HCT116 (cell line): ENCODE measurements around the gene HES2. TPM values are rescaled to one million over a fixed set of nuclear protein-coding genes. Genes with fewer than 3 reads are reported as not detected.
A peak's percentile ranks its signal among the peaks of the same experiment; 100 is the strongest.

ENCODE experiments used
- ATAC-seq: fragments of 200-7000 bp; cut with Tn5 transposase; 2 replicates; pipeline ENCODE4 v1.9.1; 2020; ENCODE audit warnings: mild to moderate bottlenecking, moderate library complexity
- BruUV-seq: library from RNA; stranded (reverse); fragments of 400-500 nt; replicated peaks from 2 replicates; lab custom pipeline; 2021; lab: Mats Ljungman, UMichigan
- CTCF ChIA-PET: fragments of 300-600 bp; sonication (Branson Sonifier 250); formaldehyde crosslinking; loops from one replicate; lab custom pipeline; 2021; ENCODE audit warnings: antibody characterized with exemption; lab: Charles Lee
- POLR2A ChIA-PET: fragments of 300-600, 350-600 bp; sonication (Branson Sonifier 250); formaldehyde crosslinking; loops from one replicate; lab custom pipeline; 2021; ENCODE audit warnings: antibody characterized with exemption; lab: Charles Lee
- RAD21 ChIA-PET, 2 experiments: fragments of 300-600 bp; sonication (Branson Sonifier 250); formaldehyde crosslinking; loops; one replicate each; lab custom pipeline; 2023; ENCODE audit warnings: low total read pairs in 2 of 2; ENCODE audit not compliant: uncharacterized antibody in 2 of 2, unreplicated experiment in 2 of 2, low non-redundant PET in 1 of 2; lab: Charles Lee
- DNase-seq: peaks from one replicate; pipeline ENCODE4 v3.0.0-alpha.2; 2010; ENCODE audit warnings: low read depth, low spot score
- H2AFZ ChIP-seq: fragments of 200-600 bp; shearing (Covaris generic), sonication (generic); 2 replicates; pipeline ENCODE4 v1.6.1; 2017; ENCODE audit warnings: low read depth, mixed run types, mixed read lengths, antibody characterized with exemption, low read length; ENCODE audit not compliant: poor library complexity, severe bottlenecking
- H3K27ac ChIP-seq: 2 replicates; pipeline ENCODE4 v1.5.1; 2012; ENCODE audit warnings: low read depth, low read length
- H3K27me3 ChIP-seq: fragments of 200-600 bp; sonication (generic); 2 replicates; pipeline ENCODE4 v1.6.1; 2016; ENCODE audit warnings: mixed run types, low read length, mixed read lengths; ENCODE audit not compliant: insufficient read depth
- H3K36me3 ChIP-seq, 2 experiments: fragments of 200-500 bp in 1 of 2; fragments of 200-600 bp in 1 of 2; sonication (Bioruptor generic) in 1 of 2; sonication (generic) in 1 of 2; 2 replicates each; pipeline versions ENCODE4 v1.5.1 to v1.6.1; 2014 to 2016; ENCODE audit warnings: low read length in 2 of 2, inconsistent platforms in 1 of 2, mixed read lengths in 1 of 2, mixed run types in 1 of 2; ENCODE audit not compliant: insufficient read depth in 2 of 2, control insufficient read depth in 1 of 2
- H3K4me1 ChIP-seq, 2 experiments: fragments of 200-600 bp in 1 of 2; sonication (generic) in 1 of 2; 2 replicates each; pipeline versions ENCODE4 v1.5.1 to v1.6.1; 2012 to 2017; ENCODE audit warnings: low read length in 2 of 2, inconsistent platforms in 1 of 2, mild to moderate bottlenecking in 1 of 2, mixed read lengths in 1 of 2, mixed run types in 1 of 2, moderate library complexity in 1 of 2; ENCODE audit not compliant: insufficient read depth in 2 of 2, control insufficient read depth in 1 of 2
- H3K4me2 ChIP-seq: fragments of 200-600 bp; sonication (generic); 2 replicates; pipeline ENCODE4 v1.6.1; 2017; ENCODE audit warnings: mixed run types, low read length, mixed read lengths
- H3K4me3 ChIP-seq, 2 experiments: fragments of 200-600 bp in 1 of 2; sonication (generic) in 1 of 2; replicated peaks in 1 of 2; 2 replicates each; pipeline ENCODE4 v1.5.1; 2011 to 2016; ENCODE audit warnings: low read length in 2 of 2, control low read depth in 1 of 2, low read depth in 1 of 2, mild to moderate bottlenecking in 1 of 2, mixed read lengths in 1 of 2, mixed run types in 1 of 2
- H3K79me2 ChIP-seq: fragments of 200-600 bp; sonication (generic); 2 replicates; pipeline ENCODE4 v1.6.1; 2017; ENCODE audit warnings: mild to moderate bottlenecking, mixed run types, low read length, moderate library complexity, mixed read lengths; ENCODE audit not compliant: insufficient read depth
- H3K9ac ChIP-seq: fragments of 200-600 bp; sonication (generic); 2 replicates; pipeline ENCODE4 v1.6.1; 2016; ENCODE audit warnings: low read length, mixed read lengths
- H3K9me2 ChIP-seq: fragments of 200-600 bp; sonication (generic), shearing (Covaris generic); 2 replicates; pipeline ENCODE4 v1.6.1; 2017; ENCODE audit warnings: mixed run types, mild to moderate bottlenecking, moderate library complexity; ENCODE audit not compliant: insufficient read depth
- H3K9me3 ChIP-seq, 2 experiments: fragments of 200-500 bp in 1 of 2; fragments of 200-600 bp in 1 of 2; sonication (Bioruptor generic) in 1 of 2; sonication (generic) in 1 of 2; 2 replicates each; pipeline ENCODE4 v1.6.1; 2014 to 2017; ENCODE audit warnings: low read length in 2 of 2, mixed read lengths in 2 of 2, inconsistent platforms in 1 of 2, low read depth in 1 of 2, mild to moderate bottlenecking in 1 of 2, mixed run types in 1 of 2, moderate library complexity in 1 of 2; ENCODE audit not compliant: control insufficient read depth in 1 of 2, insufficient read depth in 1 of 2
- H4K20me1 ChIP-seq: fragments of 200-600 bp; sonication (generic), shearing (Covaris generic); 2 replicates; pipeline ENCODE4 v1.6.1; 2017; ENCODE audit warnings: mixed run types, mild to moderate bottlenecking, moderate library complexity; ENCODE audit not compliant: insufficient read depth
- ZNF274 ChIP-seq: fragments of 200-500 bp; sonication (Bioruptor generic); IDR thresholded peaks from 2 replicates; pipeline ENCODE4 v1.6.1; 2014; ENCODE audit warnings: mild to moderate bottlenecking, low read depth, low read length, inconsistent platforms
- intact Hi-C: fragments of 100-400 bp; cut with micrococcal nuclease; formaldehyde crosslinking; loops from 2 replicates; pipeline ENCODE4 v1.10.0; 2022
- total RNA-seq: library from RNA; stranded (reverse); gene quantifications from one replicate; pipeline ENCODE4 v1.2.1, GENCODE V29; 2021; ENCODE audit not compliant: unreplicated experiment
- TF ChIP-seq, protein P1 (sequence below), 3 experiments: fragments of 200-600 bp in 1 of 3; sonication (generic) in 1 of 3; IDR thresholded peaks in 2 of 3; conservative IDR thresholded peaks in 1 of 3; 2 replicates each; pipeline ENCODE4 v1.5.1; 2012 to 2017; ENCODE audit warnings: low read depth in 2 of 3, low read length in 2 of 3, antibody characterized with exemption in 1 of 3, borderline replicate concordance in 1 of 3, control low read depth in 1 of 3, mild to moderate bottlenecking in 1 of 3, mixed read lengths in 1 of 3, mixed run types in 1 of 3, moderate library complexity in 1 of 3; ENCODE audit not compliant: insufficient read depth in 1 of 3
- TF ChIP-seq, protein P2 (sequence below): IDR thresholded peaks from 2 replicates; pipeline ENCODE4 v1.6.1; 2011; ENCODE audit warnings: mild to moderate bottlenecking, low read length, moderate library complexity; ENCODE audit not compliant: insufficient replicate concordance; ENCODE audit errors: extremely low read depth

The HES2 gene
- total RNA-seq, 1 experiment from 2014 or later, result 8.4 TPM

DNA sequence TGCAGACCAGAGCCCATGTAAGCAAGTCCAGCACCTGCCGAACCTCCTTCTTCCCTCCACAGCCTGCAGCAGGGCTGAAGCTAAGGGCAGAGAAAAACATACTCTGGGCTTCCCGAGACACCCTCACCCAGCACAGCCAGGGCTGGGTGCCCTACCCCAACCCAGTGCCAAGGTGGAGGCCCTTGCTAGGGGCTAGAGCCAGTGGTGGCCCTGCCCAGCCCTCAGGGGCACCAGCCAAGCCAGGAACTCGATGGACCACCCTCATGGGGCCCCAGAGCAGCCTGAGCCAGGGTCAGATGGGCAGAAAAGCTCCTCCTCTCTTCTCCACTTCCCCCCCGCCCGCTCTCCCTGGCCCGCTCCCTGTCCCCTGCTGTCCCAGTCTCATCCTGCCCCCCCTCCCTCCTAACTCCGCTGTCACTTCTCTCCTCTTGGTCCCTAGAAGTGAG, 30.3 kb upstream of the HES2 start:
- Histone ChIP-seq H3K9me2 (no peaks in the 10 kb centered on the region), H2AFZ (no peak overlapping the region), H3K9me3 (no peaks in the 10 kb centered on the region), H3K4me2 (peak overlapping the region; percentile 95; the same call in 1 of the 2 replicates), H3K27ac (no peak overlapping the region; the same call in 1 of the 2 replicates), H4K20me1 (no peaks in the 10 kb centered on the region), H3K79me2 (no peaks in the 10 kb centered on the region), H3K9ac (no peak overlapping the region), H3K4me3 (no peak overlapping the region), H3K36me3 (0 out of 4 replicates have a peak, but pooled peaks cover 0 to 2% of the 10 kb centered on the region in 2 experiments), H3K4me1 (peaks cover 16 to 52% of the 10 kb centered on the region in 2 experiments), H3K27me3 (no peaks in the 10 kb centered on the region)
- CTCF ChIA-PET, result interaction anchor here (1.0 to 3.1 kb wide), 4 partner anchors 9 to 40 kb away, joined by 4 to 18 read pairs (median 8); no protein-coding TSS in a partner anchor
- no peak for DNase-seq
- intact Hi-C loops, result no loop called here
- TF ChIP-seq, protein P1, sequence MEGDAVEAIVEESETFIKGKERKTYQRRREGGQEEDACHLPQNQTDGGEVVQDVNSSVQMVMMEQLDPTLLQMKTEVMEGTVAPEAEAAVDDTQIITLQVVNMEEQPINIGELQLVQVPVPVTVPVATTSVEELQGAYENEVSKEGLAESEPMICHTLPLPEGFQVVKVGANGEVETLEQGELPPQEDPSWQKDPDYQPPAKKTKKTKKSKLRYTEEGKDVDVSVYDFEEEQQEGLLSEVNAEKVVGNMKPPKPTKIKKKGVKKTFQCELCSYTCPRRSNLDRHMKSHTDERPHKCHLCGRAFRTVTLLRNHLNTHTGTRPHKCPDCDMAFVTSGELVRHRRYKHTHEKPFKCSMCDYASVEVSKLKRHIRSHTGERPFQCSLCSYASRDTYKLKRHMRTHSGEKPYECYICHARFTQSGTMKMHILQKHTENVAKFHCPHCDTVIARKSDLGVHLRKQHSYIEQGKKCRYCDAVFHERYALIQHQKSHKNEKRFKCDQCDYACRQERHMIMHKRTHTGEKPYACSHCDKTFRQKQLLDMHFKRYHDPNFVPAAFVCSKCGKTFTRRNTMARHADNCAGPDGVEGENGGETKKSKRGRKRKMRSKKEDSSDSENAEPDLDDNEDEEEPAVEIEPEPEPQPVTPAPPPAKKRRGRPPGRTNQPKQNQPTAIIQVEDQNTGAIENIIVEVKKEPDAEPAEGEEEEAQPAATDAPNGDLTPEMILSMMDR (IDR thresholded peaks at IDR 0.05 in 2 of 3, conservative IDR thresholded peaks at IDR 0.05 in 1 of 3; ENCODE audit: borderline replicate concordance in 1 of 3, insufficient read depth in 1 of 3, low read depth in 2 of 3, low read length in 2 of 3), result no peak
- no peak for TF ChIP-seq ZNF274
- TF ChIP-seq, protein P2, sequence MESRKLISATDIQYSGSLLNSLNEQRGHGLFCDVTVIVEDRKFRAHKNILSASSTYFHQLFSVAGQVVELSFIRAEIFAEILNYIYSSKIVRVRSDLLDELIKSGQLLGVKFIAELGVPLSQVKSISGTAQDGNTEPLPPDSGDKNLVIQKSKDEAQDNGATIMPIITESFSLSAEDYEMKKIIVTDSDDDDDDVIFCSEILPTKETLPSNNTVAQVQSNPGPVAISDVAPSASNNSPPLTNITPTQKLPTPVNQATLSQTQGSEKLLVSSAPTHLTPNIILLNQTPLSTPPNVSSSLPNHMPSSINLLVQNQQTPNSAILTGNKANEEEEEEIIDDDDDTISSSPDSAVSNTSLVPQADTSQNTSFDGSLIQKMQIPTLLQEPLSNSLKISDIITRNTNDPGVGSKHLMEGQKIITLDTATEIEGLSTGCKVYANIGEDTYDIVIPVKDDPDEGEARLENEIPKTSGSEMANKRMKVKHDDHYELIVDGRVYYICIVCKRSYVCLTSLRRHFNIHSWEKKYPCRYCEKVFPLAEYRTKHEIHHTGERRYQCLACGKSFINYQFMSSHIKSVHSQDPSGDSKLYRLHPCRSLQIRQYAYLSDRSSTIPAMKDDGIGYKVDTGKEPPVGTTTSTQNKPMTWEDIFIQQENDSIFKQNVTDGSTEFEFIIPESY, result no peak
- RAD21 ChIA-PET, result interaction anchor here in 1 of 2 experiments (0.7 kb wide), 1 partner anchor 22 kb away, joined by 5 read pairs; no protein-coding TSS in a partner anchor
- no TSS peak for BruUV-seq
- POLR2A ChIA-PET, result interaction anchor here (1.8 kb wide), 1 partner anchor 13 kb away, joined by 4 read pairs; no protein-coding TSS in a partner anchor
- no peak for ATAC-seq
